Esophagus (tissue), 2 donors: ENCODE measurements around the gene PDE1A. TPM values are rescaled to one million over a fixed set of nuclear protein-coding genes. Genes with fewer than 3 reads are reported as not detected.
"Not testable (repeated sequence)": the region's sequence is repeated elsewhere in the genome, so short reads cannot be mapped to it uniquely, and the experiment has no call there.

Experiments used
- H3K27ac ChIP-seq, 2 donors: one replicate each; pipeline ENCODE4 v1.5.1; 2013; ENCODE audit warnings: low read depth in 2 of 2, mild to moderate bottlenecking in 2 of 2, inconsistent platforms in 1 of 2, low read length in 1 of 2, moderate library complexity in 1 of 2
- H3K27me3 ChIP-seq, 2 donors: one replicate each; pipeline ENCODE4 v1.6.1; 2013; ENCODE audit warnings: low read length in 2 of 2, control low read depth in 1 of 2, mild to moderate bottlenecking in 1 of 2; ENCODE audit not compliant: insufficient read depth in 2 of 2, control insufficient read depth in 1 of 2
- H3K36me3 ChIP-seq, 2 donors: one replicate each; pipeline ENCODE4 v1.6.1; 2013; ENCODE audit warnings: low read length in 1 of 2; ENCODE audit not compliant: control insufficient read depth in 2 of 2, insufficient read depth in 2 of 2
- H3K4me1 ChIP-seq, 2 donors: one replicate each; pipeline ENCODE4 v1.6.1; 2013; ENCODE audit warnings: low read length in 1 of 2; ENCODE audit not compliant: control insufficient read depth in 2 of 2, insufficient read depth in 2 of 2
- H3K4me3 ChIP-seq, 2 donors: one replicate each; pipeline ENCODE4 v1.5.1; 2013; ENCODE audit warnings: low read length in 2 of 2, mild to moderate bottlenecking in 2 of 2, low read depth in 1 of 2, moderate library complexity in 1 of 2
- H3K9me3 ChIP-seq, 2 donors: one replicate each; pipeline ENCODE4 v1.6.1; 2013; ENCODE audit warnings: mild to moderate bottlenecking in 2 of 2, low read depth in 1 of 2, low read length in 1 of 2, moderate library complexity in 1 of 2; ENCODE audit not compliant: control insufficient read depth in 2 of 2, insufficient read depth in 1 of 2
- WGBS, 2 donors: extraction: QIAGEN DNeasy Blood & Tissue Kit; methylation state at CpG; one replicate each; pipeline ENCODE4 v1.1.7; 2013; 5-methylcytosine and 5-hydroxymethylcytosine counted together
- polyA plus RNA-seq, 2 donors: library from polyadenylated mRNA; stranded (reverse); fragments of 200-250 nt; gene quantifications; one replicate each; pipeline ENCODE4 v1.2.3, GENCODE V29; 2013
- donor health status: healthy with polysubstance abuse.
- donor health status: Bipolar disorder and iron deficiency.

The PDE1A gene
- polyA plus RNA-seq, 2 donors = 0.94 to 0.96 TPM

GRCh38 chr2:182302174-182302573 lies 124.7 kb downstream of the PDE1A start:
- Histone ChIP-seq H3K27me3 (no peaks in the 10 kb centered on the region), H3K4me1 (no peaks in the 10 kb centered on the region), H3K27ac (no peak overlapping the region), H3K4me3 (no peak overlapping the region), H3K36me3 (no peaks in the 10 kb centered on the region), H3K9me3 (no peaks in the 10 kb centered on the region)
- WGBS, 2 donors = 63 to 65% methylated on average over 3 of the region's 3 CpGs

GRCh38 chr2:182301093-182301492 lies 125.7 kb downstream of the PDE1A start:
- no peak overlapping the region for H3K4me3 ChIP-seq
- no peaks in the 10 kb centered on the region for H3K4me1 ChIP-seq
- 79 to 81% methylated on average over 1 of the region's 1 CpG for WGBS, 2 donors

GRCh38 chr2:182300608-182301007 lies 126.2 kb downstream of the PDE1A start:
- H3K27ac ChIP-seq = no peak overlapping the region
- no peaks in the 10 kb centered on the region for H3K27me3 ChIP-seq
- no peaks in the 10 kb centered on the region for H3K9me3 ChIP-seq
- no peak overlapping the region for H3K4me3 ChIP-seq
- 64 to 73% methylated on average over 4 of the region's 4 CpGs for WGBS, 2 donors
- H3K4me1 ChIP-seq = no peaks in the 10 kb centered on the region
- H3K36me3 ChIP-seq = no peaks in the 10 kb centered on the region

More at GRCh38 chr2:182301093-182301492, 125.7 kb downstream of the PDE1A start:
- Histone ChIP-seq H3K27ac (no peak overlapping the region), H3K36me3 (no peaks in the 10 kb centered on the region), H3K9me3 (no peaks in the 10 kb centered on the region), H3K27me3 (no peaks in the 10 kb centered on the region)

- Histone ChIP-seq H3K36me3 (no peaks in the 10 kb centered on the region), H3K27me3 (no peaks in the 10 kb centered on the region), H3K4me3 (no peak overlapping the region), H3K27ac (no peak overlapping the region), H3K4me1 (no peaks in the 10 kb centered on the region), H3K9me3 (no peaks in the 10 kb centered on the region)
- 93 to 97% methylated on average over 3 of the region's 3 CpGs for WGBS, 2 donors
Observed at GRCh38 chr2:182299632-182300031, 127.2 kb downstream of the PDE1A start.

GRCh38 chr2:182298456-182298855 lies 128.4 kb downstream of the PDE1A start:
- Histone ChIP-seq H3K27ac (no peak overlapping the region), H3K27me3 (no peaks in the 10 kb centered on the region), H3K4me1 (no peaks in the 10 kb centered on the region), H3K4me3 (no peak overlapping the region), H3K36me3 (no peaks in the 10 kb centered on the region), H3K9me3 (no peaks in the 10 kb centered on the region)
- WGBS, 2 donors = 81 to 85% methylated on average over 4 of the region's 4 CpGs

- H3K36me3 ChIP-seq = no peaks in the 10 kb centered on the region
- H3K4me1 ChIP-seq = no peaks in the 10 kb centered on the region
- H3K9me3 ChIP-seq = no peaks in the 10 kb centered on the region
- WGBS, 2 donors = 60 to 75% methylated on average over 1 of the region's 1 CpG
- H3K4me3 ChIP-seq = no peak overlapping the region
- H3K27ac ChIP-seq = no peak overlapping the region
- H3K27me3 ChIP-seq = no peaks in the 10 kb centered on the region
Observed at GRCh38 chr2:182291296-182291695, 135.5 kb downstream of the PDE1A start.

- no peak overlapping the region for H3K4me3 ChIP-seq
- no peaks in the 10 kb centered on the region for H3K36me3 ChIP-seq
- H3K27ac ChIP-seq = no peak overlapping the region
- H3K4me1 ChIP-seq = no peaks in the 10 kb centered on the region
- 81 to 82% methylated on average over 3 of the region's 3 CpGs for WGBS, 2 donors
- H3K9me3 ChIP-seq = no peaks in the 10 kb centered on the region
- H3K27me3 ChIP-seq = no peaks in the 10 kb centered on the region
Observed at GRCh38 chr2:182283512-182283911, 143.3 kb downstream of the PDE1A start.

- Histone ChIP-seq H3K27ac (no peak overlapping the region), H3K9me3 (no peaks in the 10 kb centered on the region), H3K27me3 (no peaks in the 10 kb centered on the region), H3K4me1 (no peaks in the 10 kb centered on the region), H3K4me3 (no peak overlapping the region), H3K36me3 (no peaks in the 10 kb centered on the region)
- WGBS, 2 donors = 68 to 74% methylated on average over 3 of the region's 3 CpGs
Observed at GRCh38 chr2:182281276-182281675, 145.6 kb downstream of the PDE1A start.

GRCh38 chr2:182280118-182280517 lies 146.7 kb downstream of the PDE1A start:
- Histone ChIP-seq H3K4me3 (no peak overlapping the region), H3K27me3 (no peaks in the 10 kb centered on the region), H3K9me3 (no peaks in the 10 kb centered on the region), H3K36me3 (no peaks in the 10 kb centered on the region), H3K27ac (no peak overlapping the region), H3K4me1 (no peaks in the 10 kb centered on the region)

- H3K36me3 ChIP-seq, H3K4me1 ChIP-seq, H3K27ac ChIP-seq, H3K9me3 ChIP-seq, H3K4me3 ChIP-seq, H3K27me3 ChIP-seq: not testable (repeated sequence)
- 89 to 90% methylated on average over 6 of the region's 6 CpGs for WGBS, 2 donors
Observed at GRCh38 chr2:182276662-182277061, 150.2 kb downstream of the PDE1A start.
